ENCODE measurements around the gene GPR158. TPM values are rescaled to one million over a fixed set of nuclear protein-coding genes. Genes with fewer than 3 reads are reported as not detected.

GPR158 gene
- total RNA-seq, 1 experiment from 2014 or later = 0.58 TPM

Other genes with a start within 250 kb of the GPR158 start
- 18.3 and 22.8 TPM in 2 replicates for gene PRTFDC1, start 222.4 kb upstream of the GPR158 start, total RNA-seq (2014; rRNA removed; shearing (Covaris generic))
- gene ENKUR, start 158.8 kb upstream of the GPR158 start, total RNA-seq (2014; rRNA removed; shearing (Covaris generic)) = not detected in 2 replicates
- 3.2 and 3.5 TPM in 2 replicates for gene THNSL1, start 158.4 kb upstream of the GPR158 start, total RNA-seq (2014; rRNA removed; shearing (Covaris generic))